ENCODE results near the gene CYLC2. TPM values are rescaled to one million over a fixed set of nuclear protein-coding genes. Genes with fewer than 3 reads are reported as not detected.

The CYLC2 gene
- total RNA-seq, 1 experiment from 2014 or later, result not detected

DNA sequence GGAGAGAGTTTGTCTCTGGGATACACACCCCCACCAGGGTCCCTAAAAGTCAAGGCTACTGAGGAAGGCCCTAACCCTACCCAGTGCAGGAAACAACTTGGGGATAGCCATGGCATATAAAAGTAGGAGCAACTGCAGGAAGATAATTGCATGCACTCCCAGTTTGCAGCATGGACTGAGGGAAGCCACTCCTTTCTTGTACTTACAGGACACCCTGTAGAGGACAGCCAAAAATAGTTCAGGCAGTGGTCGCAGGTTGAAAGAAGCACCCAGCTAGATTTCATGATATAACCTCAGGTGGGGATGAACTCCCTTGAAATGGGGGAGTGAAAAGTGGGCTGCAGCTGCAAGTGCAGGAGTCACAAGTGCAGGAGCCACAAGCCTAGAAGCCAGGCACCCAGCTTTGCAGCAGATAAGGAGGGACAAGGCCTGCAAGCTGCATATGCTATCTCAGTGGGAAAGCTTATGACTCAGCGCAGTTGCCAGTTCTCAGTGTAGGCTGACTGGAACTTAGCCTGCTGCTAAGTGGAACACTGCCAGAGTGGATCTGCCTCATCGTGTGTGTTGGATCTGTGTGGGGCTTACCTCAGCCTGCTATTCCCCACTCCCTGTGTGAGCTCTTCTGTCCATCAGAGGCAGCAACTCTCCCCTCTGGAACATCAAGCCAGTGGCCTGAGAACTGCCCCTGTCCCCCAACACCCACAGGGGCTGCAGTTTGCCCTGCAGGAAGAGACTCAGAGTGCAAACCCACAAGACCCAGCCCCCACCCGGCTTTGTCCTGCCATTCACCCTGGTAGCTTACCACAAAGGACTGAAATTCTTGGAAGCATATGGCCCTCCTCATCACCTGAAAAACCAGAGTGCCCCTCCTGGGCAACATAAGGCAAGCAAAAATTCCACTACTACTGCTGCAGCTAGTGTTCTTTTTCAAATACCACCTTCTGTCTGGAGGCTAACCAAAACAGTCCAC is 42.7 kb downstream of the CYLC2 start:
- no peak for TF ChIP-seq CTCF (IDR thresholded peaks at IDR 0.05; ENCODE audit: unreplicated experiment)
- no peaks in the 10 kb centered on the region for H3K36me3 Mint-ChIP-seq (ENCODE audit: insufficient read depth, unreplicated experiment)
- H3K4me3 Mint-ChIP-seq (ENCODE audit: low read depth, unreplicated experiment), result no peak overlapping the region
- H3K4me1 Mint-ChIP-seq (ENCODE audit: low read depth, unreplicated experiment), result no peaks in the 10 kb centered on the region
- intact Hi-C loops (cut with micrococcal nuclease; ENCODE audit: unreplicated experiment), result no loop called here
- H3K9me3 Mint-ChIP-seq (ENCODE audit: low read depth, unreplicated experiment), result peaks cover 2% of the 10 kb centered on the region
- H3K27me3 Mint-ChIP-seq (ENCODE audit: unreplicated experiment), result no peaks in the 10 kb centered on the region
- no peak overlapping the region for H3K27ac Mint-ChIP-seq (ENCODE audit: unreplicated experiment)
- no TSS peak for BruUV-seq (replicated peaks)
- CTCF ChIA-PET, result no interaction called here
- no peak for DNase-seq

GRCh38 chr9:103041961-103042360 is 46.8 kb downstream of the CYLC2 start:
- BruUV-seq (replicated peaks), result no TSS peak
- Mint-ChIP-seq H3K4me3 (ENCODE audit: low read depth, unreplicated experiment) (no peak overlapping the region), H3K27ac (ENCODE audit: unreplicated experiment) (no peak overlapping the region), H3K4me1 (ENCODE audit: low read depth, unreplicated experiment) (no peaks in the 10 kb centered on the region), H3K9me3 (ENCODE audit: low read depth, unreplicated experiment) (peaks cover 5% of the 10 kb centered on the region), H3K36me3 (ENCODE audit: insufficient read depth, unreplicated experiment) (no peaks in the 10 kb centered on the region), H3K27me3 (ENCODE audit: unreplicated experiment) (no peaks in the 10 kb centered on the region)
- intact Hi-C loops (cut with micrococcal nuclease; ENCODE audit: unreplicated experiment), result no loop called here
- CTCF ChIA-PET, result no interaction called here
- no peak for TF ChIP-seq CTCF (IDR thresholded peaks at IDR 0.05; ENCODE audit: unreplicated experiment)
- no peak for DNase-seq

Measured in Calu3 (cell line).